Tibial nerve (tissue), 3 donors: ENCODE measurements around the gene RBFOX1.

Source experiments
- EP300 ChIP-seq, 2 donors: sonication (generic); formaldehyde crosslinking; IDR thresholded peaks; one replicate each; pipeline ENCODE4 v1.6.1; 2017; ENCODE audit warnings: antibody characterized with exemption in 2 of 2, mild to moderate bottlenecking in 1 of 2
- POLR2A ChIP-seq, 2 donors: fragments of 450-650 bp; IDR thresholded peaks; one replicate each; pipeline ENCODE4 v1.6.1; 2017; ENCODE audit warnings: antibody characterized with exemption in 2 of 2, mild to moderate bottlenecking in 2 of 2, moderate library complexity in 2 of 2

GRCh38 chr16:7637446-7637845 lies 304.8 kb downstream of the RBFOX1 start:
- TF ChIP-seq POLR2A (IDR thresholded peaks at IDR 0.05): no peak
- no peak for TF ChIP-seq EP300 (IDR thresholded peaks at IDR 0.05)
